ENCODE results near the gene RNF214.
"Not testable (repeated sequence)": the region's sequence is repeated elsewhere in the genome, so short reads cannot be mapped to it uniquely, and the experiment has no call there.

RNF214 gene

DNA sequence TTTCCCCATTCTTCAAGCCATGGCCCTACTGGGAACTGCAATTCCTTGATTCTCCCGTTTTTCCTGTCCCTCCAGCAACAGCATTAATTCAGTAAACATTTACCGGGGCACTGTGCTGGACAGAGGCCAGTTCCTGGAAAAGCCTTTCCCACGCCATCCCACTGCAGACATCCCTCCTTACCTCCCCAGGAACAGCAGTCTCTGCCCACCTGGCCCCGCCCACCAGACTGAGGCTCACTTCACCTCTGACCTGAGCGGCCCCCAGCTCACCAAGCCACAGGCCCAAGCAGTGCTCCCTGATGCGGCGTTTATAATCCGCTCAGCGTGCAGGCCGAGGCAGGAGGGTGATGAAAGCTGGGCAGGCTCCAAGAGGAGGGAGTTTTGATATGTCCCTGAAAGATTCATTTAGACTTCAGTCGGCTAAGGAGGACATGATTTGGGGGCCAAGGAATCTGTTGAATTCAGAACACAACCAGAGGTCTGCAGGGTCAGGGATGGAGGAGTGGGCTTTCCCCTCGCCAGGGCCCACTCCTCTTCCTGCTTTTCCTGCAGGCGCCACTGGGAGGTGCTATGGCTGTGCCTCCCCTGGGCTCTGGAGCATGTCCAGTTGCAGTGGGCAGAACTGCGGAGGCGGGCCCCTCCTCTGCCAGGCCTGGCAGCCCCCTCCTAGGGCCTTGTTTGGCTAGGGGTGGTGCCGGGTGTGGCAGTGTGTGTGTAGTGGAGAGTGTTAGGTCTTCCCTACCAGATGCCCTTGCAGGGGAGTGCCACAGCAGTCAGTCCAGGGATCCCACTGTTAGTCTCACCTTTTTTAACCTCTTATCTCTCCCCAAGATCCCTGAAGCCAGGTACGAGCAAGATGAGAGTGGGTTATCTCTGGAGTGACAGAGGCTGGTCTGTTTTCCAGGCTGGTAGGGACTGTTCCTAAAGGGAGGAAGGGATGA lies 34.7 kb upstream of the RNF214 start:
- no peak for DNase-seq (ENCODE audit: low read depth)

DNA sequence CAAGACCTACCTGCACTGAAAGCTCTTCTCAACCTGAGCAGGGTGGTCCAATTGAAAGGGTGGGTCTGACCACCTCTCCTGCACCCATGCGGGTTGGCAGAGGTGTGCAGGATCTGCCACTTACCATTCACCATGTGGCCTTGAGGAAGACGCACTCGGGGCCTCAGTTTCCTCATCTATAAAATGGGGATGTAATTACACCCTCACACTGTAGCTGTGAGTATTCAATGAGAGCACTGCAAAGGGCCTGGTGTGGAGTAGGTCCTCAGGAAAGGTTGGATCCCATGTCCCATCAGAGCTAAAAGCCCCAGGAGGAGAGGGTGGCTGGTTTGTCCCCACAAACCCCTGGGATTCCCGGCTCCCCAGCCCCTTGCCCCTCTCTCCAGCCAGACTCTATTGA lies 33.9 kb upstream of the RNF214 start:
- DNase-seq (ENCODE audit: low read depth), result no peak

DNA sequence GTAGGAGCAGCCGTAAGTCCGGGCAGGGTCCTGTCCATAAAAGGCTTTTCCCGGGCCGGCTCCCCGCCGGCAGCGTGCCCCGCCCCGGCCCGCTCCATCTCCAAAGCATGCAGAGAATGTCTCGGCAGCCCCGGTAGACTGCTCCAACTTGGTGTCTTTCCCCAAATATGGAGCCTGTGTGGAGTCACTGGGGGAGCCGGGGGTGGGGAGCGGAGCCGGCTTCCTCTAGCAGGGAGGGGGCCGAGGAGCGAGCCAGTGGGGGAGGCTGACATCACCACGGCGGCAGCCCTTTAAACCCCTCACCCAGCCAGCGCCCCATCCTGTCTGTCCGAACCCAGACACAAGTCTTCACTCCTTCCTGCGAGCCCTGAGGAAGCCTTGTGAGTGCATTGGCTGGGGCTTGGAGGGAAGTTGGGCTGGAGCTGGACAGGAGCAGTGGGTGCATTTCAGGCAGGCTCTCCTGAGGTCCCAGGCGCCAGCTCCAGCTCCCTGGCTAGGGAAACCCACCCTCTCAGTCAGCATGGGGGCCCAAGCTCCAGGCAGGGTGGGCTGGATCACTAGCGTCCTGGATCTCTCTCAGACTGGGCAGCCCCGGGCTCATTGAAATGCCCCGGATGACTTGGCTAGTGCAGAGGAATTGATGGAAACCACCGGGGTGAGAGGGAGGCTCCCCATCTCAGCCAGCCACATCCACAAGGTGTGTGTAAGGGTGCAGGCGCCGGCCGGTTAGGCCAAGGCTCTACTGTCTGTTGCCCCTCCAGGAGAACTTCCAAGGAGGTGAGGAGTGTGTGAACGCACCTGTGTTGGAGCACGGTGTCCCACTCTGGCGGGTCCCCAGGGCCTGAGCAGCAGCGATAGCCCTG lies 33.2 kb upstream of the RNF214 start, which contains the start of gene TAGLN:
Gene TAGLN (plus strand): TSS at position 318 of the 863 bp plus-strand sequence. CDS start 3,644 bp downstream, outside the sequence.
- peak; percentile 76 for DNase-seq (ENCODE audit: low read depth)

DNA sequence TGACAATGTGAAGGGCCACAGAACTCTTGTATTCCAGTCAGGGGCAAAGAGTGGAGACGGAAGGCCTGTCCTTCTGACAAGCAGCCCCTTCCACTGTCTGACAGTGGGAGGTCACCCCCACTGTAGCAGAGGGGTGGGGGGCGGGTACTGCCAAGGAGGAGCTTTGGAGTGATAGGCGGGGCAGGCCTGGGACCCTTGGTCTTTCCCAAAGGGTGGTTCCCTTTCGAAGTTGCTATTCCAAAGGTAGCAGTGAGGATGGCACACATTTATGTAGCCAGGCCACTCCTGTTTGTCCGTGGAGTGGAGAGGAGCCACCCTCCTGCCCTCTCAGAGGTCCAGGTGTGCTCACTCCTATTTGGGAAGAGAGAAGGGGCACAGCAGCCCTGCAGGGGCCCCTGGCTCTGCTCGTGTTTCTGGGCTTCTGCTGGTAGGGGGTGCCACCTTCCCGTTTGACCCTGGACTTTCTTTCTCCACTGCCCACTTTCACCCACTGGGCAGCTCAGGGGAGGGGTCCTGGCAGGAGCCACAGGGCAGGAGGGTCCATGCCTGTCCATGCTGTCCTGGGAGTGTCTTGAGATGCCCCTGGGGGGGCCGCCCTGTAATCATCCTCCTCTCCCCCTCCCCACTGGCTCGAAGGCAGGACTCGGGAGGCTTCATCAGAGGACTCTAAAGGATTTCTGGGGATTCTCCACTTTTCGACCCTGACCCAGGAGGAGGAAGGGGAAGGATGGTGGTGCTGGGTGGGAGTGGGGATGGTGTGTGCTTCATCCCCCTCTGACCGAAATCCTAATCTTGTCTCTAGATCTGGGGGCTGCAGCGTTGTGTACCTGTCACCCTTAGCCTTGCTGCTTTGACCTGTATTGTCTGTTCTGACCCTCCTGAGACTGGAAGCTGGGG lies 32.3 kb upstream of the RNF214 start:
- no peak for DNase-seq (ENCODE audit: low read depth)

DNA sequence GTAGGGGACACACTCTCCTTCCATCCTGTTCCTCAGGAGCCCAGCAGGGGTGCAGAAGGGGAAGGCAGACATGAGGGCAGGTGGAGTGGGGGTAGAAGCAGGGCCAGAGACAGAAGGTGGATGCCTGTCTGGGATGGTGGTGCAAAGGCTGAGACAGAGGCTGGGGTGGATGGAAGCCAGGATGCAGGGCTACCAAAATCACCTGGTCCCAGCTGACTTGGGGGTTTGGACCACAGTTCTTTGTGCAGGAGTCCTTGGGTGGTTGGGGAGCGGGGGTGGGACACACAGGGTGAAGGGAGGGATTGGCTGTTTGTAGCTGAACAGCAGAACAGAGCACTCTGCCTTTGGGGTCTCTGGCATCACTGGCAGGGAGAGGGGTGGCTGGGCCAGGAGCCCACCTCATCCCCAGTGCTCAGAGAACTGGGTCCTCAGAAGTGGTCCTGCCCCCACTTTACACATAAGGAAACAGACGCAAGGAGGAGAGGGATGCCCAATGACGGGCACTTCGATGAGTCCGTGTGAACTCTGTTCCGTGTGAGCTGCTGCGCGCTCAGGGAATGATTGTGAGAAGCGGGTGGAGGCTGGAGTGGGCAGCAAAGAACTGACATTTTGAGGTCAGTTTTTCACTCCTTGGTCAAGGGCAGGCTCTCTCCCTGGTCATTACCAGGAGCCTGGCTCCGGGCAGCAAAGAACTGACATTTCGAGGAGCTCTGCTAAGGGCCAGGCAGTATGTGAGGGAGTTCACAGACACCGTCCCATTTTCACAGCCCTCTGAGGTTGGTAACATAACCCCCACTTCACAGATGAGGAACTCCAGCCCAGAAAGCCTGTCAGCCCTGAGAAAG lies 31.4 kb upstream of the RNF214 start:
- no peak for DNase-seq (ENCODE audit: low read depth)

DNA sequence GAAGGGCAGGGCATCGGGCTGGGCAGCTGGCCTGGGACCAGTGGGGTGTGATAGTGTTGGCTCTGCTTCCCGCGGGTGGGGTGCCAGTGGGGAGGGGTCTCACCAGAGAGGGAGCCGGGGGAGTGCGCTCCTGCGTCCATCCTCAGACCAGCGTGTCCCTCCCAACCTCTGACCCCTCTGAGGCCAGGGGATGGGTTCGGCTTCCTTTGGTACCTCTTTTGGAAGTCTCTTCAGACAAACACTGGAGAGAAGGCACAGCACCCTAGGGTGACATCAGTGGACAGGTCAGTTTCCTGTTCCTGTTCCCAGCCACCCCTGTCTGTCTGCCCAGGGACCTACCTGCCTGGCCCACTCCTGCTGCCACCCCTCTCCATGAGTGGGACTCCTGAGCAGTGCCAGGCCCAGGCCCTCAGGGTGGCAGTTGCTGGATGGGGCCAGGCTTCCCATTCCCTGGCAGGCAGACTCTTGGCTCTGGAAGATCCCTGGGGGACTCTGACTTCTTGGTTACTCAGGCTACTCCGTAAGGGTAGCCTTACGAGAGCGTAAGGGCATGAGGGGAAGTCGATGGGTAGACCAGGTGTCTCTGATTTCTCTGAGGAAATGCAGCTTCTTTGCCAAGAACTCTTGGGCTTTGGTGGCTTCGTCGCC lies 30.7 kb upstream of the RNF214 start:
- DNase-seq (ENCODE audit: low read depth), result no peak

DNA sequence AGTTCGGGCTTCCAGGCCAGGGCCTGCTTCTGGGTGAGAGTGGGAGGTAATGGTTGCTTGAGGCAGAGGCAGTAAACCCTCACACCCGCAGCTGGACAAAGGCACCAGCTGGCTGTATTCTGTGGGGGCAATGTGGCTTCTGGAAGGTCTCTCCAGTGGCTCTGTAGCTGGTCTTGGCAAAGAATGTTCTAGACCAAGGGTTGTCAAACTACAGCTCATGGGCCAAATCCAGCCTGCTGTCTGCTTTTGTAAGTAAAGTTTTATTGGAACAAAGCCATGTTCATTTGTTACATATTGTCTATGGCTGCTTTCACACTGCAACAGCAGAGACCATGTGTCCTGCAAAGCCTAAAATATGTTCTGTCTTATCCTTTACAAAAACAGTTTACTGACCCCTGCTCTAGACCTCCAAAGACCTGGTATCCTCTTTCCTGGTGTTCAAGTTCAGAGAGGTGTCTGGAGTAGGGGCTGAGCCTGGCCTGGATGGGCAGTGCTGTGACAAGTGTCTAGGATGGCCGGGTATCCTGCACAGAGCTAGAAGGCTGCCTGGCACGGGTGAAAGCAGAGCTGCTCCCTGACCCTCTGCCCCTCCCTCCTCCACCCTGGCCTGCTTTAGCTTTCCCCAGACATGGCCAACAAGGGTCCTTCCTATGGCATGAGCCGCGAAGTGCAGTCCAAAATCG lies 29.9 kb upstream of the RNF214 start:
- no peak for DNase-seq (ENCODE audit: low read depth)

DNA sequence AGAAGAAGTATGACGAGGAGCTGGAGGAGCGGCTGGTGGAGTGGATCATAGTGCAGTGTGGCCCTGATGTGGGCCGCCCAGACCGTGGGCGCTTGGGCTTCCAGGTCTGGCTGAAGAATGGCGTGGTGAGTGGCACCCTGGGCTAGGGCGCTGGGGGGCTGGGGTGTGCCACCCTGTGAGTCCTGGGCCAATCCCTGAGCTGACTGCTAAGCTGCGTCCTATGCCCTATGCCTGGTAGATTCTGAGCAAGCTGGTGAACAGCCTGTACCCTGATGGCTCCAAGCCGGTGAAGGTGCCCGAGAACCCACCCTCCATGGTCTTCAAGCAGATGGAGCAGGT lies 29.4 kb upstream of the RNF214 start:
- no peak for DNase-seq (ENCODE audit: low read depth)

DNA sequence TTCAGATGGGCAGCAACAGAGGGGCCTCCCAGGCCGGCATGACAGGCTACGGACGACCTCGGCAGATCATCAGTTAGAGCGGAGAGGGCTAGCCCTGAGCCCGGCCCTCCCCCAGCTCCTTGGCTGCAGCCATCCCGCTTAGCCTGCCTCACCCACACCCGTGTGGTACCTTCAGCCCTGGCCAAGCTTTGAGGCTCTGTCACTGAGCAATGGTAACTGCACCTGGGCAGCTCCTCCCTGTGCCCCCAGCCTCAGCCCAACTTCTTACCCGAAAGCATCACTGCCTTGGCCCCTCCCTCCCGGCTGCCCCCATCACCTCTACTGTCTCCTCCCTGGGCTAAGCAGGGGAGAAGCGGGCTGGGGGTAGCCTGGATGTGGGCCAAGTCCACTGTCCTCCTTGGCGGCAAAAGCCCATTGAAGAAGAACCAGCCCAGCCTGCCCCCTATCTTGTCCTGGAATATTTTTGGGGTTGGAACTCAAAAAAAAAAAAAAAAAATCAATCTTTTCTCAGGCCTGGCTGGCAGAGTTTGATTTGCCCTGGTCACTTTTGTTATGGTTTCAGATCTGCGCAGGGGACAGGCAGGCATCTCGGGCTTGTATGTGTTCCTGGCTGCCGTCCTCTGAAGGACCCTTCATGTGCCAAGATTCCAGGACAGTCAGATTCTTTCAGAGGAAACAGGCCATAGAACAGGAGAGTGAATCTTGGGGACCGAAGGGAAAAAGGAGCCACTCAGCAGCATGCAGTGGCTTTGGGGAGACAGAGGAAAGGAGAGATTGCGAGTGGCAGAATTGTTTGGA lies 28.0 kb upstream of the RNF214 start:
- DNase-seq (ENCODE audit: low read depth), result no peak

DNA sequence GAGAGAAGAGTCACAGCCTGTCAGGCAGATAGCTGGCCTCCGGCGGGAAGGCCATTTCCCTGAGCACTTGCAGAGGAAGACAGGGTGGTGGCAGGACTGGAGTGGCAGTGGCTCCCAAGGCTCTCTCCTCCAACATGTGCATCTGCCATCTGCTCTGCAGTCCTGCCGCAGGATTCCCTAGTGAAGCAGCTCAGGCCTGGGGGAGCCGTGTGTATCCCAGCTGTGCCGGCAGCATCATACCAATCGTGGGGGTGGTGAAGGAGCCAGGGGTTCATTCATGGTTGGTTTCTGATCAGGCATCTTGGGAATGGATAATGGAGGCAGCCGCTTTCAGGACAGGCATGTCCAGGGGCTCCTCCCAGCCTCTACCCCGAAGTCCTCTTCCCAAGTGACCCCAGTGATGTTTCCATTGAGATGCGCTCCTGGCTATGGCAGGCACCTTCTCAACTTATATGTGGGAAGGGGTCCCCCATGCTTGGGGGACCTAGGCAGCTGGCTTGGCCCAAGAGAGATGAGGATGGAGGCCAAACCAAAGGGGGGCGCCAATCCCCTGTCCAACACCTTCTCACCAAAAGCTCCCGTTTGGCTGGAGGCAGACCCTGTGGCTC lies 27.2 kb upstream of the RNF214 start:
- DNase-seq (ENCODE audit: low read depth), result no peak

DNA sequence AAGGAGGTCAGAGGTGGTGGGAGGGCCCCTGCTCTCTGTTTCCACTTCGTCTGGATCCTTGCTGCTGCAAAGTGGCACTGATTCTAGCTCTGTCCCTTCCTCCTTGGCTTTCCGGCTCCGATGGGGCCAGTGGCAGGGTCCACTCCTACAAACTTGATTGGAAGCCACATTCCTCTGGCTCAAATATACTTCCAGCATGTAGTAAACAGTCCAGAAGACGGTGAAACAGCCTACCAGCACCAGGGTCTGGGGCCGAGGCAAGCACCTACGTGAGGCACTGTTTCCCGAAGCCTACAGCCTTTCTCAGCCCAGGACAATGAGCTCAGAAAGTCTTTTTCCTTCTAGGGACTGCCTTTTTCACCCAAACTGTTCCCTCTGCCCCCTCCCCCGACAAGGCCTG lies 26.4 kb upstream of the RNF214 start:
- not testable (repeated sequence) for DNase-seq (ENCODE audit: low read depth)

DNA sequence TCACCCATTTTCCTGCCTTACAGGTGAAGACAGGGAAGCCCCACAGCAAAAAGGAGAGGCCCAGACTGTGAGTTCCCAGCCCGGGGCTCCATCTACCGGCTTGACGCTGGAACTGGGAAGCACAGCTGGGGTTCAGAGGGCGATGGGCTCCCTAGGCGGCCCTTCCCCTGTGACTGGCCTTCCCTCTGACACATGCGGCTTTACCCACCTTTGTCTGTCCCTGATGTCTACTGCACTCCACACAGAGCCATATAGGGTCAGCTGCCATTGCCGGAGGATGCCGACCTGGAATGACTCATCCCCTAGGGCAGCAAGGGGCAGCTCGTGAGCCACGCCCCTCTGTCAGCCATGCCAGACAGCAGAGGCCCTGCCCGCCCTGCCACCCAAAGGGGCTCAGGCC lies 25.6 kb upstream of the RNF214 start:
- DNase-seq (ENCODE audit: low read depth), result not testable (repeated sequence)

DNA sequence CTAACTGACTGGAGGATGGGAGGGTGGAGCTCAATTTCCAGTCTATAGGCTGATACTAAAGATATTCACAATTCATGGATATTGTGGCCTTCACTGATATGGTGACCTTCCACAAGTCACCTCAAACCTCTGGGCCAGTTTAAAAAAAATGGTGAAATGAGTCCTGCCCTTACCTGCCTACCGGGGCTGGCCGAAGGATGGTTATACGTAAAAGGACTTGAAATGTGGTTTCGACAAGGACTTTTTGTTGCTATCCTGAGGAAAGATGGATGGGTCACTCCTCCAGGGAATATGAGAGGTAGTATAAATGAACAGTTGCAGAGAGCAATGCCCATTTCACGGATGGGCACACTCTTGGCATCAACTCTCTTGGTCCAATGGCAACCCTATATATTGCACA lies 25.0 kb upstream of the RNF214 start:
- DNase-seq (ENCODE audit: low read depth), result not testable (repeated sequence)

DNA sequence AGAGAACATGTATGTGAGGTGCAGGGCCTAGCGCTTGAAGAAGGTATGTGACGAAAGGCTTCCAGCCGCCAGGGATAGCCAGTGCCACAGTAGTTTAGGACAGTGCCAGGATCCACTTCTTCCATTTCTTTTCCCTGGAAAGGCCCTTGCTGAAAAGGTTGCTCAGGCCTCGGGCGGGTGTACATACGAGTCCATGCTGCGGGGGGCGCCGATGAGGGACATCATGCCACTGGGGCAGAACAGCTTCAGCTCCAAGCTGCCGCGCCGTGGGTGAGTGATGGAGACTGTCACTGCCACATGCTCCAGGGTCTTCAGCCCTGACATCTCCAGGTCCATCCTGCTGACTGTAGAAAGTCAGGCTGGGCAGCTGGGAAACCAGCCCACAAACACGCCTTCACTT lies 23.8 kb upstream of the RNF214 start:
- not testable (repeated sequence) for DNase-seq (ENCODE audit: low read depth)

DNA sequence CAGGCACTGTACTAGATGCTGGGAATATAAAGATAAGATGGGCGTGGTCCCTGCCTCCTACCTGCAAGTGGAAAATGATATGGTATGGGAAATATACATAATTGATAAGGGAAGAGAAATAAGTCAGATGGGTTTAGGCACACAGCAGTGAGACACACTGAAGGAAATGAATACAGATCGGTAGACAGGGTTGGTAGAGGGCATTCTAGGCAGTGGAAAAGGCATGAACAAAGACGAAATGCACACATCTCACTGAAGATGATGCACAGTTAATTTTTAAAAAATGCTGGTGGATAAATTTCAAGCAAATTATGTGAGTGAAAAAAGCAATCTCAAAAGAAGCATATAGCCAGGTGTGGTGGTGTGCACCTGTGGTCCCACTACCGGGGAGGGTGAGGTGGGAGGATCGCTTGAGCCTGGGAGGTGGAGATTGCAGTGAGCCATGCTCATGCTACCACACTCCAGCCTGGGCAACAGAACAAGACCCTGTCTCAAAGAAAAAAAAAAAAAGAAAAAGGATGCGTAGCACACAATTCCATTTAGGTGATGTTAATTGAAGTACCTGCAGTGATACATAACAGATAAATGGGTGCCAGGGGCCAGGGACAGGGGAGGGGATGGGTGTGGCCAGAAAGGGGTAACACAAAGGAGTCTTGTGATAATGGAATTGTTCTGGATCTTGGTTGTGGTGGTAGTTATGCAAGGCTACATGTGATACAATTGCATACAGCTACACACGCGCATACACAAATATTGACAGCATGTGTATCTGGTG lies 22.9 kb upstream of the RNF214 start:
- DNase-seq (ENCODE audit: low read depth), result not testable (repeated sequence)

DNA sequence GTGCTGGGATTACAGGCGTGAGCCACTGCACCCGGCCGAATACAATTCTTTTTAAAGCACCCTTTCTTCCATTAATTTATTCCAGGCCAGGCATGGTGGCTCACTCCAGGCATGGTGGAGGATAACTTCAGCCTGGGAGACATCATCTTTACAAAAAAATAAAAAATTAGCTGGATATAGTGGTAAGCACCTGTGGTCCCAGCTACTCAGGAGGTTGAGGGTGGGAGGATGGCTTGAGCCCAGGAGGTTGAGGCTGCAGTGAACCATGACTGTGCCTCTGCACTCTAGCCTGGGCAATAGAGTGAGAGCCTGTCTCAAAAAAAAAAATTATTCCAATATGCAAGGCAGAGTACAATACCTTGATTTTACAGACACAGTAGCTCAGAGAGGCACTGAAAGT lies 21.9 kb upstream of the RNF214 start:
- DNase-seq (ENCODE audit: low read depth), result no peak

DNA sequence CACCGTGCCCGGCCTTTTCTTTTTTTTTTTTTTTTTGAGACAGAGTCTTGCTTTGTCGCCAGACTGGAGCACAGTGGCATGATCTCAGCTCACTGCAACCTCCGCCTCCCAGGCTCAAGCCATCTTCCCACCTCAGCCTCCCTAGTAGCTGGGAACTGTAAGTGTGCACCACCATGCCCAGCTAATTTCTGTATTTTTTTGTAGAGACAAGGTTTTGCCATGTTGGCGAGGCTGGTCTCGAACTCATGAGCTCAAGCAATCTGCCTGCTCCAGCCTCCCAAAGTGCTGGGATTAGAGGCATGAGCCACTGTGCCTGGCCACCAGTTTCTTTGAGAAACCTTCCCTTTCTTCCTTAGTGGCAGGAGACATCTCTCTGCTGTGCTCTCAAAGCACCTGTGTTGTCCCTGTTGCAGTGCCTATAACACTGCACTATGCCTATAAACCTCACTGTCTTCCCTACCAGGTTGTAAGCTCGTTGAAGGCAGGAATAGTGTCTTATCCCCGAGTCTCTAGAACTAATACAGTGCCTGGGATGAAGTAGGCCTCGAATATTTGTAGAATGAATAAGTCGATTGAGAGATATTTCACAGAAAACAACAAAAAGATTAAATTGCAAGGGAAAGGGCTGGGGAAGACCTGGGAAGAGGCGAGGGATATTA lies 19.6 kb upstream of the RNF214 start:
- no peak for DNase-seq (ENCODE audit: low read depth)

Measured in ELR (cell line).